Measurements from ENCODE around the gene CD8B.
"Not testable (repeated sequence)": the region's sequence is repeated elsewhere in the genome, so short reads cannot be mapped to it uniquely, and the experiment has no call there.

The CD8B gene

DNA sequence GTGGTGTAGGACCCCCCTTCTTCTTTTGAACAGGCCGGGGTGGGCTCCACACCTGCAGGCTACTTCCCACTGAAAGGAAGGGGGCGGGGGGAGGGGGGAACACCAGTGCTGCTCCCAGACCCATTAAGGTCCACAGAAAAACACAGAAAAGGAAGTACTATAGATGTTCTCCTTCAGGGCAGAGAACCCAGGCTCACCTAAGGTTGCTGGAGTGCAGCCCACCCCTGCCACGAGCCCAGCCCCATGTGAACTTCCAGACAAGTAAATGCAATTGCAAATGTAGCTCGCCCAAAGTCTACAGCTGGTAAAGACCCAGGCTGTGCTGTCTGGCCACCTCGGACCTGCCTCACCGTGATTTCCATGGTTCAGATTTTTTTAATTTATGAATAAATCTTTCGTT, 24.0 kb downstream of the CD8B start:
- not testable (repeated sequence) for H3K4me3 ChIP-seq (ENCODE audit: low read depth, low read length); DNase-seq (ENCODE audit: low read depth)

DNA sequence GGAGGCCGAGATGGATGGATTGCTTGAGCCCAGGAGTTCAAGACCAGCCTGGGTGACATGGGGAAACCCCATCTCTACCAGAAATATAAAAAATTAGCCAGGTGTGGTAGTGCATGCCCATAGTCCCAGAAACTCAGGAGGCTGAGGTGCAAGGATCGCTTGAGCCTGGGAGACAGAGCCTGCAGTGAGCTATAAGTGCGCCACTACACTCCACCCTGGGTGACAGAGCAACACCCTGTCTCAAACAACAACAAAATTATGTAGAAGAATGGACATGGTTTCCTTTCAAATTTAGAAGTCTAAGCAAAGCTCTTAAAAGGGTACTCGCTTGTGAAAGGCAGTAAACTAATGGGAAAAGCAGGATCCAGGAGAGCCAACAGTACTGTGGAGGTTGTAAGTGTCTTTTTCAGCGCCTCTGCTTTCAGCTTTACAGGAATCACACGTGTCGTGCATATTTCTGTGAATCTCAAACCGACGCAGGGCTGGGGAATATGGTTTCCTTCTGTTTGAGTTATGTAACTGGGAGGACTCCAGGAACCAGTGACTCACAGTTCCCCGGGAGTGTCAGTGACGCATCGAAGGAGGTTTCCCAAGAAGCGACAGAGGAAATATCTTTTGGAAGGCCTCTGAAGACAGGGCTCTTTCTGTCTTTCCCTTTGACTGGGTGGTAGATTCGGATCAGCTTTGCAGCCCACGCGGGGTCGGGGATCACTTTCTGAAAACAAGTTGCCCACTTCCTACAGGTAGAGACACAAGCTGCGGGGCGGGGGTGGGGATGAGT, 24.6 kb downstream of the CD8B start:
- not testable (repeated sequence) for H3K4me3 ChIP-seq (ENCODE audit: low read depth, low read length); DNase-seq (ENCODE audit: low read depth)

DNA sequence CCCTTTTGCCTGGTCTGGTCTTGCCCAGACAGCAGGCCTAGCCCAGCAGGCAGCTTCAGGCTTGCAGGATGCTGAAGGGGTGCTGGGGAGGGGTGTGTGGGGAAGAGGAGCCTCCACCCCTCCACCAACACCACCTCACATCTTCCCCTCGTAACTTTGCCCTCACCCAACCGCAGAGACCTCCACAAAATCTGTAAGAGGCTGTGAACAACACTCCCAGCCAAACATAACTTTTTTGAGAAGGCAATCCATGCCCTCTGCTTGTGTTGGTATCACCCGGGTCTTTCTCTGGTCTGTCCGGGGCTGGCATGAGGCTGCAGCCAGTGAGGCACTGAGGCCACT, 26.2 kb downstream of the CD8B start:
- not testable (repeated sequence) for DNase-seq (ENCODE audit: low read depth)

DNA sequence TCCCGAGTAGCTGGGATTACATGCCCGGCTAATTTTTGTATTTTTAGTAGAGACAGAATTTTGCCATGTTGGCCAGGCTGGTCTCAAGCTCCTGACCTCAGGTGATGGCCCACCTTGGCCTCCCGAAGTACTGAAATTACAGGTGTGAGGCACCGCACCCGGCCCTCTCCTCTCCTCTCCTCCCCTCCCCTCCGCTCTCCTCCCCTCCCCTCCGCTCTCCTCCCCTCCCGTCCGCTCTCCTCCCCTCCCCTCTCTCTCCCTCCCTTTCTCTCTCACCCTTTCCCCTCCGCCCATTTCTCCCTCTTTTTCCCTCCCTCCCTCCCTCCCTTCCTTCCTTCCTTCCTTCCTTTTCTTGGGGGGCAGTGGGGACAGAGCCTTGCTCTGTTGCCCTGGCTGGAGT, 28.4 kb downstream of the CD8B start:
- no peak overlapping the region for H3K4me3 ChIP-seq (ENCODE audit: low read depth, low read length)
- TF ChIP-seq, protein P1, sequence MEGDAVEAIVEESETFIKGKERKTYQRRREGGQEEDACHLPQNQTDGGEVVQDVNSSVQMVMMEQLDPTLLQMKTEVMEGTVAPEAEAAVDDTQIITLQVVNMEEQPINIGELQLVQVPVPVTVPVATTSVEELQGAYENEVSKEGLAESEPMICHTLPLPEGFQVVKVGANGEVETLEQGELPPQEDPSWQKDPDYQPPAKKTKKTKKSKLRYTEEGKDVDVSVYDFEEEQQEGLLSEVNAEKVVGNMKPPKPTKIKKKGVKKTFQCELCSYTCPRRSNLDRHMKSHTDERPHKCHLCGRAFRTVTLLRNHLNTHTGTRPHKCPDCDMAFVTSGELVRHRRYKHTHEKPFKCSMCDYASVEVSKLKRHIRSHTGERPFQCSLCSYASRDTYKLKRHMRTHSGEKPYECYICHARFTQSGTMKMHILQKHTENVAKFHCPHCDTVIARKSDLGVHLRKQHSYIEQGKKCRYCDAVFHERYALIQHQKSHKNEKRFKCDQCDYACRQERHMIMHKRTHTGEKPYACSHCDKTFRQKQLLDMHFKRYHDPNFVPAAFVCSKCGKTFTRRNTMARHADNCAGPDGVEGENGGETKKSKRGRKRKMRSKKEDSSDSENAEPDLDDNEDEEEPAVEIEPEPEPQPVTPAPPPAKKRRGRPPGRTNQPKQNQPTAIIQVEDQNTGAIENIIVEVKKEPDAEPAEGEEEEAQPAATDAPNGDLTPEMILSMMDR (IDR thresholded peaks at IDR 0.05; ENCODE audit: insufficient read depth, low read depth, low read length, missing control alignments), result no peak
- DNase-seq (ENCODE audit: low read depth), result no peak

More for the DNA sequence above, 26.2 kb downstream of the CD8B start:
- H3K4me3 ChIP-seq (ENCODE audit: low read depth, low read length), result not testable (repeated sequence)

DNA sequence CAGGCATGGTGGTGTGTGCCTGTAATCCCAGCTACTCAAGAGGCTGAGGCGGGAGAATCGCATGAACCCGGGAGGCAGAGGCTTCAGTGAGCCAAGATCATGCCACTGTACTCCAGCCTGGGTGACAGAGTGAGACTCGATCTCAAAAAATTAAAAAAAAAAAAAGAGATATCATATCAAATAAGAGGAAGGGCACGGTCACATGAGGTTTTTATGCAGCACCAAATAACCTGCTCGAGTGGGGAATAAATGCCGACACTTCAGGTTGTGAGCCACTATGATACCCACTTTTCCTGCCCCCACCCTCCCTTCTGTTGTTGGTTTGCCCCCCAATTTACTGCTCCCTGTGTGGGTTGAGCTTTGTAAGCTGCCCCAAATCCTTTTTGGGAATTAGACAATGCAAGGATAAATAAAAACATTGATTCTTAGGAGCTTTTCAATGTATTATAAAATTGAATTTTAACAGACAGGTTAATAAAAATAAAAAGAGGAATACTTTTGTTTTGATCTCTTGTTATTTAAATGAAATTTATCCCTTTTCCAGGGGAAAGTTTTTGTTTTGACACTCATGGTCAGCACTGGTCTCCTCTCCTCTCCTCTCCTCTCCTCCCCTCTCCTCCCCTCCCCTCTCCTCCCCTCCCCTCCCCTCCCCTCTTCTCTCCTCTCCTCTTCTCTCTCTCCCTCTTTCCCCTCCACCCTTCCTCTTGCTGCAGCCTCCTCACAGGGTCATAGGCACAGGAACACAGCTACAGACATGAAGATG, 29.2 kb downstream of the CD8B start:
- TF ChIP-seq, protein P1 (IDR thresholded peaks at IDR 0.05; ENCODE audit: insufficient read depth, low read depth, low read length, missing control alignments), result no peak
- no peak for DNase-seq (ENCODE audit: low read depth)
- no peak overlapping the region for H3K4me3 ChIP-seq (ENCODE audit: low read depth, low read length)

DNA sequence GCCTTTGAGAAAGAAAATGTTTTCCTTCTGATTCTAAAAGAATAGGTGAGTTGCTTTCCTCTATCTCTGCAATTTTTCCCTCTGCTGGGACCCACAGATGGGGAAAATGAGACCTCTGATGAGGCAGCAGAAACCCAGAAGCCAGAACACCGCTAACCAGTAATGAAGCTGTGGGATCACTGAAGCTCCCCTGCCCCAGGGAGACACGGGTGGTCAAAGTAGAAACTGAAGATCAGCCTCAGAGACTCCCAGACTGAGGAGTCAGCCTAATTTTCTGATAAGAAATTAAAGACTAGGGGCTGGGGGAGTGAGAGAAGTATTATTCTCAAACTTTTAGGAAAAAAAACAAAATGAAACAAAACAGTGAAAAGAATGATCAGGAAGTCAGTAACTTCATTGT, 30.1 kb downstream of the CD8B start:
- TF ChIP-seq, protein P1 (IDR thresholded peaks at IDR 0.05; ENCODE audit: insufficient read depth, low read depth, low read length, missing control alignments), result no peak
- no peak for DNase-seq (ENCODE audit: low read depth)
- no peak overlapping the region for H3K4me3 ChIP-seq (ENCODE audit: low read depth, low read length)

DNA sequence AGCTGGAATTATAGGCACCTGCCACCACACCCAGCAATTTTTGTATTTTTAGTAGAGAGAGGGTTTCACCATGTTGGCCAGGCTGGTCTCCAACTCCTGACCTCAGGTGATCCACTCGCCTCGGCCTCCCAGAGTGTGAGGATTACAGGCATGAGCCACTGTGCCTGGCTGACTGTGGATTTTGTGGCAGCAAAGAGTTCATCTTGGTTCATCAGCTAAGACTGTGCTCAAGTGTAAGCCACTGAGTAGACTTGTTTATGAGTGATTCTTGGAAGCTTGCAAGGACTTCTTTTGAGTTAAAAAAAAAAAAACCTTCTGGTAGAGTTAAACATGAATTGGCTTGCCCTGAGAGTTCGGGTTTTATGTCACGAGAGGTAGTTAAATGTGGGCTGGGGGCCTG, 34.7 kb downstream of the CD8B start:
- DNase-seq (ENCODE audit: low read depth), result no peak
- H3K4me3 ChIP-seq (ENCODE audit: low read depth, low read length), result no peak overlapping the region
- TF ChIP-seq, protein P1 (IDR thresholded peaks at IDR 0.05; ENCODE audit: insufficient read depth, low read depth, low read length, missing control alignments), result no peak

DNA sequence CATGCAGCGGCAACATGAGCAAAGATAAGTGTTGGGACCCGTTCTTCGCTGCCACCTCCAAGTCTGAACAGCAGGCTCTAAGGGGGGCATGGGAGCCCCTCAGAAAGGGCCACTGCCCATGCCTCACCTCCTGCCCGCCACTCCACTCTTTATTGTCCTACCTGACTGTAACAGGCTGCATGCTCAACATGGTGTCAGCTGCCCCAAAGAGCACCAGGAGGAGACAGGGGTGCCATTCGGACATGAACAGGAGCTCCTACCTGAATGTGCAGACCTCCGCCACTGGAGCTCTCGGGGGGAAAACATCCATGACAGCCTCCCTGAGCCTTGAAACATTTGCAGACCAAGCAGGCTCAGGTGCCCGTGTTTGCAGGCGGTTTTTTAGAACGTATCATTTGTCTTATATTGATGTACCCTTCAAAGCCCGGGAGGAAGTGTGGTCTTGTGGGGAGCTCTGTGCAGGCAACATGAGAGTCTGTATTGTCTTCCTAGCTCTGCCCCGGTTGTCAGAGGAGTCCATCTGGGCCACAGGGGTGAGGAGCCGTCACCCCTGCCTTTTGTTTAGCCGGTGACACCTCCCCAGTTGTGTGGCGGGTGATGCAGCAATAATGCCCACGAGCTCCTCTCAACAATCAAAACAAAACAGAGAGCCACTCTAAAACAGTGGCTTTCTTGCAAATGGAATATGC, 35.8 kb downstream of the CD8B start:
- H3K4me3 ChIP-seq (ENCODE audit: low read depth, low read length), result no peak overlapping the region
- DNase-seq (ENCODE audit: low read depth), result no peak
- TF ChIP-seq, protein P1 (IDR thresholded peaks at IDR 0.05; ENCODE audit: insufficient read depth, low read depth, low read length, missing control alignments), result no peak

All from GM12865 (cell line).